ENCODE data around the gene CREBBP. TPM values are rescaled to one million over a fixed set of nuclear protein-coding genes. Genes with fewer than 3 reads are reported as not detected.
A peak's percentile ranks its signal among the peaks of the same experiment; 100 is the strongest.

CREBBP gene
- total RNA-seq, 3 donors from 2014 or later: 57.9 to 107 (median 81.6) TPM

DNA sequence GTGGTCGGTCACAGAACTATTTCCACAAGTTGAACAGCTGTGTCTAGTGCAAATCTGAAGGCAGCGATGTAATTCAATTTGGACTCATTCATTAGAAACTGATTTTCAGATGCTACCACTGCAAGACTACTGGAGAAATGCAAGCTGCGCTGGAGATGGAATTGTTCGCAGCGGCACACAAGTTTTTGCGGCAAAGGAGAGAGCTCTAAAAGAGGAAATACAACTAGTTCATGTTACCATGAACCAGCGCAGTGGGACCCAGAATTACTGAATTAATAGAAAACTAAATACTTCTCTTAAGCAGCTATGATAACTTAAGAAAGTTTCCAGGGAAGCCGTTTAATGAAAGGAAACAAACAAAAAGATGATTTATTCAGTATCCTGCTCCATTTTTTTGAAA is 1.9 kb downstream of the CREBBP start:
- H3K4me1 ChIP-seq (ENCODE audit: low read depth): peaks cover 42% of the 10 kb centered on the region
- DNase-seq (no peak), ATAC-seq (no peak)
- no peaks in the 10 kb centered on the region for H3K36me3 ChIP-seq (ENCODE audit: low read depth)
- H3K4me3 ChIP-seq: no peak overlapping the region
- H3K9me3 ChIP-seq: no peaks in the 10 kb centered on the region
- TF ChIP-seq CTCF (IDR thresholded peaks at IDR 0.05): no peak
- intact Hi-C loops (cut with DNase I, micrococcal nuclease): loop anchor here in 1 of 2 donors (10.0 kb wide), 1 partner anchor 184 kb away; no protein-coding TSS in a partner anchor

- Histone ChIP-seq H3K36me3 (ENCODE audit: low read depth) (no peaks in the 10 kb centered on the region), H3K9me3 (no peaks in the 10 kb centered on the region), H3K4me1 (ENCODE audit: low read depth) (peaks cover 59% of the 10 kb centered on the region), H3K4me3 (no peak overlapping the region)
- ATAC-seq (no peak), DNase-seq (no peak)
- no peak for TF ChIP-seq CTCF (IDR thresholded peaks at IDR 0.05)
- intact Hi-C loops (cut with DNase I, micrococcal nuclease): loop anchor here in 1 of 2 donors (10.0 kb wide), 1 partner anchor 182 kb away; no protein-coding TSS in a partner anchor
Measured at GRCh38 chr16:3876695-3877094, 3.8 kb downstream of the CREBBP start.

- no peaks in the 10 kb centered on the region for H3K36me3 ChIP-seq (ENCODE audit: low read depth)
- ATAC-seq (no peak), DNase-seq (no peak)
- H3K9me3 ChIP-seq: no peaks in the 10 kb centered on the region
- H3K4me1 ChIP-seq (ENCODE audit: low read depth): peaks cover 62% of the 10 kb centered on the region
- intact Hi-C loops (cut with DNase I, micrococcal nuclease): loop anchor here in 1 of 2 donors (10.0 kb wide), 1 partner anchor 181 kb away; no protein-coding TSS in a partner anchor
- no peak for TF ChIP-seq CTCF (IDR thresholded peaks at IDR 0.05)
- H3K4me3 ChIP-seq: no peak overlapping the region
Measured at GRCh38 chr16:3876160-3876559, 4.4 kb downstream of the CREBBP start.

DNA sequence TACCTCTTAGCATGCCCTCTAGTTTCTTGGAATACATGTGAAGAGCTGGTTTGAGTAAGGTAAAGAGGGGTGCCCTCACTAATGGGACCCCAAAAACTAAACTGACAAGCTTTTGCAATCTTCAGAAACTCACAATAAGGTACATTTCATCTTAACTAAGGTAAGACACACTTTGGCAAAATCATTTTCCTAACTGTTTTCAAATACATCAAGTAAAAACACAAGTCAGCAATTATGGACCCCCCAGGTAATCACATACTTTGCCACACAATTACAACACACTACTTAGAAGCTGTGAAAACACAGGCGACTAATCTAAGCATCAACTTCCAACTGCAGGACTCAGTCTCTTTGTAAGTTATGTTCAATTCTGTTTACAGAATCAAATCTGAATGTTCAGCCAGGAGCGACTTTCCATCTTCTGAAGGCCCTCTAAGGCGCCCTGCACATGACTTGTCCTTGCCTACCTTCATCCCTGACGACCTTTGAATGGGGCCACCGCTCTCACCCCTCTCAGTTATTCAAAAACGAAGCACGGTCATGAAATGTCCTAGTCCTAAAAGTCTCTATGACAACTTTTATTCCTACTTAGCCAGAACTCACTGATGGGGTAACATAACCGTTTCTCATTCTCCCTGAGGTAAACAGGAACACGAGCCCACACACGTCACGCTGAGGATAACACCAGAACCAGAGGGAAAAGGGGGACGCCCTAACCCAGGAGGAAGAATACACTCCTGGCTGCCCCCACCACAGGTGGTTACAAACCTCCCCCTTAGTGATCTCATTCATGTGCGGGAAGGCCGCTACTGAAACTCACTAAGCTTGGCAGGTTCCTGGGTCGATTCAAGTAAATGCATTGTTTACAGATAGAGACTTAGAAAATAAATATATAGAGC is 5.5 kb downstream of the CREBBP start:
- peaks cover 61% of the 10 kb centered on the region for H3K4me1 ChIP-seq (ENCODE audit: low read depth)
- intact Hi-C loops (cut with DNase I, micrococcal nuclease): loop anchor here in 1 of 2 donors (10.0 kb wide), 1 partner anchor 180 kb away; no protein-coding TSS in a partner anchor
- no peak for ATAC-seq

DNA sequence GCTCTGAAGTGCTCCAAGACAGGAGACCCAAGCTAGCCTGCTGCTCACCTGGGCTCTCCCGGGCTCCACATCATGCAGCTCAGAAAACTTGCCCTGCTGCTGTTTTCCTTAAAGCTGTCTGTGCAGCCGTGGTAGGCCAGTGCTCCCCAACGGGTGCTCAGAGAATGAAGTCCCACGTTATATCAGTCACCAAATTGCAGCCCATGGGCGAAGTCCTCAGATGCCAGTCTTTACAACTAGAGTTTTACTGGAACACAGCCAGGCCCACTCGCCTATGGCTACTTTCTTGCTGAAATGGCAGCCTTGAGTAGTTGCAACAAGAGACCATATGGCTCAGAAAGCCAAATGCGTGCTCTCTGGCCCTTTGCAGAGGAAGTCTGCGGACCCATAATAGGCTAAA is 6.3 kb downstream of the CREBBP start:
- ATAC-seq: peak; percentile 68
- peaks cover 61% of the 10 kb centered on the region for H3K4me1 ChIP-seq (ENCODE audit: low read depth)
- H3K4me3 ChIP-seq: no peak overlapping the region
- intact Hi-C loops (cut with DNase I, micrococcal nuclease): loop anchor here in 1 of 2 donors (10.0 kb wide), 1 partner anchor 179 kb away; no protein-coding TSS in a partner anchor
- no peak for TF ChIP-seq CTCF (IDR thresholded peaks at IDR 0.05)
- H3K9me3 ChIP-seq: no peaks in the 10 kb centered on the region
- no peaks in the 10 kb centered on the region for H3K36me3 ChIP-seq (ENCODE audit: low read depth)
- peak in 2 of 3 donors; percentile 37 to 67 for DNase-seq

More for the DNA sequence above, 5.5 kb downstream of the CREBBP start:
- H3K9me3 ChIP-seq: no peaks in the 10 kb centered on the region
- no peak for TF ChIP-seq CTCF (IDR thresholded peaks at IDR 0.05)
- H3K4me3 ChIP-seq: no peak overlapping the region
- no peak for DNase-seq
- no peaks in the 10 kb centered on the region for H3K36me3 ChIP-seq (ENCODE audit: low read depth)
